ENCODE data around the gene RPL10. TPM values are rescaled to one million over a fixed set of nuclear protein-coding genes. Genes with fewer than 3 reads are reported as not detected.

Gene RPL10
- total RNA-seq, 1 donor from 2014 or later, result 5,736 TPM

DNA sequence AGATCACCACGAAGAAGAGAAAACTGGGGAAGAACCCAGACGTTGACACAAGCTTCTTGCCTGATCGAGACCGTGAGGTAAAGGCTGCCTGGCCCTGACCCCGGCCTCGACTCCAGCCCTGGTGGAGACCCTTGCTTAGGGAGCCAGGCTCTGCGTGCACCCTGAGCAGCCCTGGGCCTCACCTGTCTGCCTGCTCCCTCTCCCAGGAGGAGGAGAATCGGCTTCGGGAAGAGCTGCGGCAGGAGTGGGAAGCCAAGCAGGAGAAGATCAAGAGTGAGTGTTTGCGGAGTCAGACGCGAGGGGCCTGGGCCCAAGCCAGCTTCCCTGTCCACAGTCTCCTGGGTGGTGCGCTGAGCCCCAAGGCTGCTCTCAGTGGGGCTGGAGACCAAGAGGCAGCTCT lies 50.3 kb downstream of the RPL10 start:
- no peak for DNase-seq (ENCODE audit: low read depth)
- TF ChIP-seq CTCF (conservative IDR thresholded peaks at IDR 0.05; ENCODE audit: low read depth, low read length), result no peak
- no peak overlapping the region for H3K4me3 ChIP-seq (ENCODE audit: low read depth, low read length)

- DNase-seq (ENCODE audit: low read depth), result no peak
- H3K4me3 ChIP-seq (ENCODE audit: low read depth, low read length), result no peak overlapping the region
- no peak for TF ChIP-seq CTCF (conservative IDR thresholded peaks at IDR 0.05; ENCODE audit: low read depth, low read length)
Measured at GRCh38 chrX:154449618-154450017, 51.4 kb downstream of the RPL10 start.

- TF ChIP-seq CTCF (conservative IDR thresholded peaks at IDR 0.05; ENCODE audit: low read depth, low read length), result no peak
- DNase-seq (ENCODE audit: low read depth), result no peak
- H3K4me3 ChIP-seq (ENCODE audit: low read depth, low read length), result no peak overlapping the region
Measured at GRCh38 chrX:154450312-154450711, 52.1 kb downstream of the RPL10 start.

Other genes with a start within 250 kb of the RPL10 start
- not detected in 2 replicates for gene OPN1MW, start 215.8 kb upstream of the RPL10 start, total RNA-seq
- gene OPN1MW2, start 178.6 kb upstream of the RPL10 start, total RNA-seq, result not detected in 2 replicates
- gene OPN1MW3, start 140.8 kb upstream of the RPL10 start, total RNA-seq, result not detected in 2 replicates
- not detected in 2 replicates for gene TEX28, start 103.3 kb upstream of the RPL10 start, total RNA-seq
- gene TKTL1, start 102.6 kb upstream of the RPL10 start, total RNA-seq, result 0.17 TPM in 1 of 2 replicates, not detected in the other
- 953 and 1,430 TPM in 2 replicates for gene FLNA, start 23.7 kb upstream of the RPL10 start, total RNA-seq
- gene EMD, start 19.1 kb upstream of the RPL10 start, total RNA-seq, result 50.7 and 63.0 TPM in 2 replicates
- 20.7 and 27.7 TPM in 2 replicates for gene DNASE1L1, start 10.9 kb downstream of the RPL10 start, total RNA-seq
- 33.6 and 55.8 TPM in 2 replicates for gene TAFAZZIN, start 13.2 kb downstream of the RPL10 start, total RNA-seq
- gene ATP6AP1, start 30.3 kb downstream of the RPL10 start, total RNA-seq, result 28.5 and 55.1 TPM in 2 replicates
- gene GDI1, start 38.8 kb downstream of the RPL10 start, total RNA-seq, result 116 and 144 TPM in 2 replicates
- gene FAM50A, start 45.8 kb downstream of the RPL10 start, total RNA-seq, result 51.1 and 74.1 TPM in 2 replicates
- 5.9 and 14.6 TPM in 2 replicates for gene PLXNA3, start 59.9 kb downstream of the RPL10 start, total RNA-seq
- 23.0 and 28.4 TPM in 2 replicates for gene LAGE3, start 80.9 kb downstream of the RPL10 start, total RNA-seq
- 39.4 and 65.5 TPM in 2 replicates for gene UBL4A, start 88.2 kb downstream of the RPL10 start, total RNA-seq
- gene SLC10A3, start 92.3 kb downstream of the RPL10 start, total RNA-seq, result 26.1 and 29.1 TPM in 2 replicates
- 24.8 and 31.8 TPM in 2 replicates for gene FAM3A, start 117.9 kb downstream of the RPL10 start, total RNA-seq
- gene G6PD, start 148.5 kb downstream of the RPL10 start, total RNA-seq, result 70.5 and 84.1 TPM in 2 replicates
- 15.8 and 21.4 TPM in 2 replicates for gene IKBKG, start 149.2 kb downstream of the RPL10 start, total RNA-seq
- gene CTAG1A, start 186.8 kb downstream of the RPL10 start, total RNA-seq, result not detected in 2 replicates
- gene CTAG1B, start 220.9 kb downstream of the RPL10 start, total RNA-seq, result not detected in 2 replicates

All from epithelial cell of proximal tubule (primary cell).